SK-N-SH (cell line): ENCODE measurements around the gene ZNF275. TPM values are rescaled to one million over a fixed set of nuclear protein-coding genes. Genes with fewer than 3 reads are reported as not detected.
A peak's percentile ranks its signal among the peaks of the same experiment; 100 is the strongest.

ENCODE experiments used
- CTCF ChIA-PET: fragments of 300-600, 350-600 bp; formaldehyde crosslinking; extraction: SDS; loops from one replicate; lab custom pipeline; 2021; lab: Yijun Ruan, JAX
- POLR2A ChIA-PET: fragments of 350-600 bp; sonication (Branson Sonifier 250); formaldehyde crosslinking; extraction: SDS; loops from one replicate; lab custom pipeline; 2020; ENCODE audit warnings: antibody characterized with exemption, inconsistent platforms; lab: Yijun Ruan, JAX
- DNase-seq: peaks from one replicate; pipeline ENCODE4 v3.0.0; 2012
- H2AFZ ChIP-seq: fragments of 200-600 bp; sonication (generic); 2 replicates; pipeline ENCODE4 v1.8.1; 2016; ENCODE audit warnings: antibody characterized with exemption, mild to moderate bottlenecking, low read depth
- H3F3A ChIP-seq: fragments of 200-600 bp; sonication (generic); replicated peaks from 2 replicates; pipeline ENCODE3; 2016; ENCODE audit warnings: antibody characterized with exemption, mild to moderate bottlenecking; ENCODE audit not compliant: insufficient read depth
- H3K27ac ChIP-seq, 2 experiments: fragments of 200-500 bp in 1 of 2; fragments of 200-600 bp in 1 of 2; sonication (Bioruptor generic) in 1 of 2; sonication (generic), shearing (Covaris generic) in 1 of 2; 2 replicates each; pipeline versions ENCODE4 v1.5.1 to v1.6.1; 2014 to 2016; ENCODE audit warnings: low read depth in 2 of 2, inconsistent platforms in 1 of 2, low read length in 1 of 2, mild to moderate bottlenecking in 1 of 2, mixed read lengths in 1 of 2
- H3K27me3 ChIP-seq: fragments of 200-600 bp; sonication (generic), shearing (Covaris generic); 2 replicates; pipeline ENCODE4 v1.6.1; 2016; ENCODE audit warnings: mixed run types; ENCODE audit not compliant: insufficient read depth
- H3K36me3 ChIP-seq, 2 experiments: fragments of 200-500 bp in 1 of 2; fragments of 200-600 bp in 1 of 2; sonication (Bioruptor generic) in 1 of 2; sonication (generic) in 1 of 2; replicated peaks in 1 of 2; 2 replicates each; pipeline versions ENCODE3 to v1.5.1; 2014 to 2016; ENCODE audit warnings: low read length in 1 of 2, mild to moderate bottlenecking in 1 of 2; ENCODE audit not compliant: insufficient read depth in 2 of 2, control insufficient read depth in 1 of 2
- H3K4me1 ChIP-seq, 2 experiments: fragments of 200-500 bp in 1 of 2; fragments of 200-600 bp in 1 of 2; sonication (Bioruptor generic) in 1 of 2; sonication (generic), shearing (Covaris generic) in 1 of 2; 2 replicates each; pipeline versions ENCODE4 v1.5.1 to v1.6.1; 2014 to 2016; ENCODE audit warnings: low read depth in 1 of 2, low read length in 1 of 2, mixed run types in 1 of 2; ENCODE audit not compliant: insufficient read depth in 2 of 2, control insufficient read depth in 1 of 2
- H3K4me2 ChIP-seq: fragments of 200-600 bp; sonication (generic), shearing (Covaris generic); 2 replicates; pipeline ENCODE4 v1.6.1; 2017; ENCODE audit warnings: mixed run types
- H3K4me3 ChIP-seq, 2 experiments: fragments of 200-500 bp in 1 of 2; fragments of 200-600 bp in 1 of 2; sonication (Bioruptor generic) in 1 of 2; sonication (generic), shearing (Covaris generic) in 1 of 2; 2 replicates each; pipeline versions ENCODE4 v1.5.1 to v1.8.1; 2014 to 2016; ENCODE audit warnings: low read depth in 2 of 2, inconsistent platforms in 1 of 2, low read length in 1 of 2, mild to moderate bottlenecking in 1 of 2, mixed read lengths in 1 of 2, moderate library complexity in 1 of 2
- H3K79me2 ChIP-seq: fragments of 200-600 bp; sonication (generic); 2 replicates; pipeline ENCODE4 v1.8.1; 2017; ENCODE audit warnings: mild to moderate bottlenecking; ENCODE audit not compliant: insufficient read depth
- H3K9ac ChIP-seq: fragments of 200-600 bp; sonication (generic); 2 replicates; pipeline ENCODE4 v1.6.1; 2017; ENCODE audit warnings: mixed run types
- H3K9me2 ChIP-seq: fragments of 200-600 bp; sonication (generic); 2 replicates; pipeline ENCODE4 v1.6.1; 2017; ENCODE audit warnings: mixed run types
- H3K9me3 ChIP-seq: fragments of 200-600 bp; sonication (generic); 2 replicates; pipeline ENCODE4 v1.6.1; 2017; ENCODE audit warnings: mixed run types, mild to moderate bottlenecking, moderate library complexity
- H4K20me1 ChIP-seq: fragments of 200-600 bp; sonication (generic); 2 replicates; pipeline ENCODE4 v1.6.1; 2017; ENCODE audit warnings: mild to moderate bottlenecking, mixed run types; ENCODE audit not compliant: insufficient read depth
- CHD2 ChIP-seq: fragments of 150-350 bp; IDR thresholded peaks from 2 replicates; pipeline ENCODE4 v1.6.1; 2018; ENCODE audit warnings: low read length; ENCODE audit not compliant: partially characterized antibody
- EP300 ChIP-seq, 2 experiments: IDR thresholded peaks; 2 replicates each; pipeline versions ENCODE4 v1.4.0 to v1.6.1; 2012; ENCODE audit warnings: borderline replicate concordance in 1 of 2, low read depth in 1 of 2, low read length in 1 of 2
- FOSL2 ChIP-seq: IDR thresholded peaks from 2 replicates; pipeline ENCODE4 v1.4.0; 2012; ENCODE audit warnings: low read depth, mild to moderate bottlenecking, moderate library complexity, borderline replicate concordance
- GATA2 ChIP-seq: sonication (generic); formaldehyde crosslinking; IDR thresholded peaks from 2 replicates; pipeline ENCODE4 v1.5.0; 2020; ENCODE audit warnings: mild to moderate bottlenecking, missing genetic modification reagents
- JUND ChIP-seq: IDR thresholded peaks from 2 replicates; pipeline ENCODE4 v1.4.0; 2012
- MXI1 ChIP-seq: IDR thresholded peaks from 2 replicates; pipeline ENCODE4 v1.6.1; 2012; ENCODE audit warnings: mild to moderate bottlenecking, low read depth, low read length, improper control_type of control experiment
- POLR2AphosphoS5 ChIP-seq: IDR thresholded peaks from 2 replicates; pipeline ENCODE4 v1.6.1; 2012; ENCODE audit warnings: low read depth, low read length
- RAD21 ChIP-seq: IDR thresholded peaks from 2 replicates; pipeline ENCODE4 v1.6.1; 2012; ENCODE audit warnings: mild to moderate bottlenecking, low read length
- RFX5 ChIP-seq: IDR thresholded peaks from 2 replicates; pipeline ENCODE4 v1.6.1; 2012; ENCODE audit warnings: mild to moderate bottlenecking, improper control_type of control experiment, low read length
- RXRA ChIP-seq: IDR thresholded peaks from 2 replicates; pipeline ENCODE4 v1.4.0; 2012; ENCODE audit warnings: low read depth, mild to moderate bottlenecking, borderline replicate concordance
- SIN3A ChIP-seq: IDR thresholded peaks from 2 replicates; pipeline ENCODE4 v1.6.1; 2012; ENCODE audit warnings: low read depth, mild to moderate bottlenecking, low read length, moderate library complexity, borderline replicate concordance
- SMC3 ChIP-seq: IDR thresholded peaks from 2 replicates; pipeline ENCODE4 v1.6.1; 2012; ENCODE audit warnings: low read depth, low read length, improper control_type of control experiment
- WGBS: methylation state at CpG from one replicate; pipeline ENCODE4 v1.1.6; 2017; ENCODE audit warnings: low lambda C conversion rate; 5-methylcytosine and 5-hydroxymethylcytosine counted together
- polyA plus RNA-seq, 3 experiments: library from polyadenylated mRNA; depleted of rRNA; stranded (reverse); fragments of >200 nt; gene quantifications; 2 replicates each; pipeline ENCODE4 v1.2.3, GENCODE V29; 2012
- TF ChIP-seq, protein P1 (sequence below): IDR thresholded peaks from 2 replicates; pipeline ENCODE4; 2012
- TF ChIP-seq, protein P2 (sequence below): IDR thresholded peaks from 2 replicates; pipeline ENCODE4 v1.4.0; 2012; ENCODE audit warnings: low read depth, borderline replicate concordance
- TF ChIP-seq, protein P3 (sequence below): IDR thresholded peaks from 2 replicates; pipeline ENCODE4 v1.4.0; 2012; ENCODE audit warnings: low read depth, borderline replicate concordance

The ZNF275 gene
- polyA plus RNA-seq, 1 of the 3 experiments (the other 2 are of a cell fraction): 4.9 TPM

DNA sequence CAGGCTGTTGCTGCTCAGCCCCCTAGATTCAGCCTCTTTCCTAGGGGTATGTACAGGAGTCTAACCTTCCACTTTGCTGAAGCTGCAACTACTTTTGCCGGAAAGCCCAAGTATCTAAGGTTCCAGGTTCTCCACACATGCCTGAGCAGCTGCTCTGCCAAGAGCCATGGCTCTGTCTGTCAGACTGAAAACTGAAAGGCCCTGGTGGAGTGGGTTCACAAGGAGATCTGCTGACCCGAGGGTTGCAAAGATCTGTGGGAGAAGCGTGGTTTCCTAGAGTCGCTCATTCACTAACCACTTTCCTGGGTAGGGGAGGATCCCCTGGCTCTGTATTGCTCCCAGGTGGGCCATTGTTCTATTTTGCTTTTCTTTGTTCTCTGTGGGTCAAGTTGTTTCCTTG is 6.4 kb upstream of the ZNF275 start:
- DNase-seq: no peak
- Histone ChIP-seq H3K27ac (no peak overlapping the region), H3K4me1 (no peaks in the 10 kb centered on the region), H4K20me1 (no peaks in the 10 kb centered on the region), H3F3A (no peaks in the 10 kb centered on the region), H3K27me3 (peaks cover 14% of the 10 kb centered on the region; the same call in 1 of the 2 replicates), H3K9me3 (no peaks in the 10 kb centered on the region), H3K4me2 (no peak overlapping the region), H3K79me2 (no peaks in the 10 kb centered on the region), H3K36me3 (no peaks in the 10 kb centered on the region), H3K4me3 (no peak overlapping the region), H3K9me2 (no peaks in the 10 kb centered on the region), H3K9ac (no peak overlapping the region), H2AFZ (no peak overlapping the region)
- CTCF ChIA-PET: interaction anchor here (1.2 kb wide), 1 partner anchor 40 kb away, joined by 3 read pairs; no protein-coding TSS in a partner anchor
- 42% methylated on average over 2 of the region's 4 CpGs for WGBS
- POLR2A ChIA-PET: no interaction called here
- TF ChIP-seq RFX5 (no peak), MXI1 (no peak), GATA2 (CRISPR knock-in tag) (no peak)

DNA sequence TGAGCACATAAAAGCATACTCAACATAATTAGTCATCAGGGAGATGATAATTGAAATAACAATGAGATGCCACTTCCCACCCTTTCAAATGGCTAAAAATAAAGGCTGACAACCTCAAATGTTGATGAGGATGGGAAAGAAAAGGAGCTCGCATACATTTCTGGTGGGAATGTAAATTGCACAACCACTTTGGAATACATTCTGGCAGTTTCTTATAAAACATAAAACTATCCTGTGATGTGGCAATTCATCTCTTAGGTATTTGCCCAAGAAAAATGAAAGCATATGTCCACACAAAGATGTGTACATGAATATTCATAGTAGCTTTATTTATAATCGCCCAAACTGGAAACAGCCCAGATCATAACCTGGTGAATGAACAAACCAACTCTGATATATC is 687 bp upstream of the ZNF275 start:
- 25% methylated on average over 2 of the region's 2 CpGs for WGBS
- CTCF ChIA-PET: no interaction called here

DNA sequence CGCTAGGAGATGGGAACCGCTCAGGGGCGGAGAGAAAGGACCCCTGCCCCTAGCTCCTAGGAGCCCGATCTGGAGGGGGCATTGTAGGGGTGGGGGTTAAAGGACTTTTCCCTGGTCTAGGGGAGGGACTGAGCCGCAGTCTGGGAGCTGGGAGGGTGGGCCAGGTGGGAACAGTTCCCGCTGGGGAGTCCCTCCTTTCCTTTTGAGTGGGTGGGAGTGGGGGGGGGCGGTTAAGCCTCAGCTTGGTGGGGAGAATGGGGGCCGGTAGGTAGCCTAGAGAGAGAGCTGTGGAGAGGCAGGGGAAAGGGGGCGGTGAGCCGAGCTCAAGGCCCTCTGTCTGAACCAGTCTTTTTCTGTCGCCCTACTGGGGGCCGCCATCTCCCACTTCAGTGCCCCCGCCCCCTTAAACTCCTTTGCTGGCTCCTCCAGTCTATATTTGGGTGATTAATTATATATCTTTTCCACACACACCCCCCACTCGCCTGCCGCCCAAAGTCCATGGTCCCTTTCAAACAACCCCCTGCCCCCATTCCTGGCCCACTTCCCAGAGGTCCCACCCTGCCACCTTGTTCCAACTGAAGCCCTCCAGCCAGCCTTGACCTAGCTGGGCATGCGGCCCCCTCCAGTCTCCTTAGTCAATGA is 822 bp downstream of the ZNF275 start:
- WGBS: 23% methylated on average over 14 of the region's 16 CpGs
- Histone ChIP-seq H3K4me3 (peak overlapping the region; percentile 57 to 67), H3K36me3 (peaks cover 0 to 10% of the 10 kb centered on the region in 2 experiments), H3K27ac (peak overlapping the region in 1 of 2 experiments; percentile 56; a peak in 2 of 4 replicates), H3K9me2 (no peaks in the 10 kb centered on the region), H4K20me1 (no peaks in the 10 kb centered on the region), H3K4me2 (peak overlapping the region; percentile 70), H3K79me2 (peaks cover 33% of the 10 kb centered on the region; the same call in 1 of the 2 replicates), H3K27me3 (peaks cover 15% of the 10 kb centered on the region; the same call in 1 of the 2 replicates), H3K9me3 (no peaks in the 10 kb centered on the region), H3K4me1 (peaks cover 0 to 4% of the 10 kb centered on the region in 2 experiments; a peak in 1 of 4 replicates), H3K9ac (peak overlapping the region; percentile 88), H3F3A (peaks cover 5% of the 10 kb centered on the region), H2AFZ (no peak overlapping the region)
- TF ChIP-seq MXI1 (no peak), CHD2 (no peak), RXRA (no peak), RFX5 (no peak), FOSL2 (no peak), SIN3A (no peak), JUND (no peak), EP300 (IDR thresholded peaks at IDR 0.05; ENCODE audit: borderline replicate concordance in 1 of 2, low read depth in 1 of 2, low read length in 1 of 2) (no peak), RAD21 (no peak), POLR2AphosphoS5 (no peak)
- TF ChIP-seq, protein P1, sequence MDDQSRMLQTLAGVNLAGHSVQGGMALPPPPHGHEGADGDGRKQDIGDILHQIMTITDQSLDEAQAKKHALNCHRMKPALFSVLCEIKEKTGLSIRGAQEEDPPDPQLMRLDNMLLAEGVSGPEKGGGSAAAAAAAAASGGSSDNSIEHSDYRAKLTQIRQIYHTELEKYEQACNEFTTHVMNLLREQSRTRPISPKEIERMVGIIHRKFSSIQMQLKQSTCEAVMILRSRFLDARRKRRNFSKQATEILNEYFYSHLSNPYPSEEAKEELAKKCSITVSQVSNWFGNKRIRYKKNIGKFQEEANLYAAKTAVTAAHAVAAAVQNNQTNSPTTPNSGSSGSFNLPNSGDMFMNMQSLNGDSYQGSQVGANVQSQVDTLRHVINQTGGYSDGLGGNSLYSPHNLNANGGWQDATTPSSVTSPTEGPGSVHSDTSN: no peak
- TF ChIP-seq, protein P2, sequence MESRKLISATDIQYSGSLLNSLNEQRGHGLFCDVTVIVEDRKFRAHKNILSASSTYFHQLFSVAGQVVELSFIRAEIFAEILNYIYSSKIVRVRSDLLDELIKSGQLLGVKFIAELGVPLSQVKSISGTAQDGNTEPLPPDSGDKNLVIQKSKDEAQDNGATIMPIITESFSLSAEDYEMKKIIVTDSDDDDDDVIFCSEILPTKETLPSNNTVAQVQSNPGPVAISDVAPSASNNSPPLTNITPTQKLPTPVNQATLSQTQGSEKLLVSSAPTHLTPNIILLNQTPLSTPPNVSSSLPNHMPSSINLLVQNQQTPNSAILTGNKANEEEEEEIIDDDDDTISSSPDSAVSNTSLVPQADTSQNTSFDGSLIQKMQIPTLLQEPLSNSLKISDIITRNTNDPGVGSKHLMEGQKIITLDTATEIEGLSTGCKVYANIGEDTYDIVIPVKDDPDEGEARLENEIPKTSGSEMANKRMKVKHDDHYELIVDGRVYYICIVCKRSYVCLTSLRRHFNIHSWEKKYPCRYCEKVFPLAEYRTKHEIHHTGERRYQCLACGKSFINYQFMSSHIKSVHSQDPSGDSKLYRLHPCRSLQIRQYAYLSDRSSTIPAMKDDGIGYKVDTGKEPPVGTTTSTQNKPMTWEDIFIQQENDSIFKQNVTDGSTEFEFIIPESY: no peak
- TF ChIP-seq, protein P3, sequence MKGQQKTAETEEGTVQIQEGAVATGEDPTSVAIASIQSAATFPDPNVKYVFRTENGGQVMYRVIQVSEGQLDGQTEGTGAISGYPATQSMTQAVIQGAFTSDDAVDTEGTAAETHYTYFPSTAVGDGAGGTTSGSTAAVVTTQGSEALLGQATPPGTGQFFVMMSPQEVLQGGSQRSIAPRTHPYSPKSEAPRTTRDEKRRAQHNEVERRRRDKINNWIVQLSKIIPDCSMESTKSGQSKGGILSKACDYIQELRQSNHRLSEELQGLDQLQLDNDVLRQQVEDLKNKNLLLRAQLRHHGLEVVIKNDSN: no peak
- POLR2A ChIA-PET: interaction anchor here (0.6 kb wide), 1 partner anchor 8 kb away, joined by 3 read pairs; no protein-coding TSS in a partner anchor
- DNase-seq: no peak
- CTCF ChIA-PET: interaction anchor here (1.3 kb wide), 1 partner anchor 46 kb away, joined by 3 read pairs; no protein-coding TSS in a partner anchor

More for the DNA sequence above, 687 bp upstream of the ZNF275 start:
- DNase-seq: no peak
- H3K27ac ChIP-seq: peak overlapping the region in 1 of 2 experiments; percentile 59; a peak in 1 of 4 replicates
- TF ChIP-seq SMC3: no peak
- H3K4me2 ChIP-seq: peak overlapping the region; percentile 65
- peak overlapping the region; percentile 64; the same call in 1 of the 2 replicates for H2AFZ ChIP-seq
- POLR2A ChIA-PET: no interaction called here
- peaks cover 0 to 10% of the 10 kb centered on the region in 2 experiments for H3K36me3 ChIP-seq
- peaks cover 0 to 4% of the 10 kb centered on the region in 2 experiments; a peak in 1 of 4 replicates for H3K4me1 ChIP-seq
- no peaks in the 10 kb centered on the region for H4K20me1 ChIP-seq
- H3K79me2 ChIP-seq: peaks cover 29% of the 10 kb centered on the region; the same call in 1 of the 2 replicates
- 0 out of 2 replicates have a peak overlapping the region, but pooled peaks have one; percentile 11 for H3K9ac ChIP-seq
- peaks cover 7% of the 10 kb centered on the region; the same call in 1 of the 2 replicates for H3K27me3 ChIP-seq
- peaks cover 5% of the 10 kb centered on the region for H3F3A ChIP-seq
- no peaks in the 10 kb centered on the region for H3K9me2 ChIP-seq
- no peaks in the 10 kb centered on the region for H3K9me3 ChIP-seq
- H3K4me3 ChIP-seq: peak overlapping the region; percentile 43 to 54; a peak in 3 of 4 replicates
